K562 (cell line): Measurements from ENCODE around the gene TARBP1. TPM values are rescaled to one million over a fixed set of nuclear protein-coding genes. Genes with fewer than 3 reads are reported as not detected.

Experiments used
- FOXJ2 ChIP-seq: fragments of 200-800 bp; sonication (Bioruptor generic); IDR thresholded peaks from 2 replicates; pipeline ENCODE4 v1.6.1; 2016; ENCODE audit warnings: missing genetic modification characterization, missing compliant biosample characterization
- SAFB2 ChIP-seq: fragments of 200-400 bp; formaldehyde crosslinking; IDR thresholded peaks from 2 replicates; pipeline ENCODE4 v1.6.1; 2018; ENCODE audit warnings: borderline replicate concordance, low read length, low read depth, moderate library complexity; ENCODE audit not compliant: severe bottlenecking
- SMARCB1 ChIP-seq: IDR thresholded peaks from 2 replicates; pipeline ENCODE4 v1.6.1; 2011; ENCODE audit warnings: improper control_type of control experiment, low read depth; ENCODE audit not compliant: insufficient read length
- TAF1 ChIP-seq: IDR thresholded peaks from 2 replicates; pipeline ENCODE4 v1.6.1; 2011; ENCODE audit warnings: mild to moderate bottlenecking, low read length, moderate library complexity; ENCODE audit not compliant: insufficient read depth, control insufficient read depth, severe bottlenecking; ENCODE audit errors: extremely low read depth
- TOE1 ChIP-seq, 2 experiments: fragments of 450-650 bp in 1 of 2; sonication (generic) in 1 of 2; formaldehyde crosslinking in 1 of 2; IDR thresholded peaks; 2 replicates each; pipeline versions ENCODE4 v1.7.1 to v1.8.0; 2016 to 2022; ENCODE audit warnings: borderline replicate concordance in 2 of 2, mild to moderate bottlenecking in 2 of 2, antibody characterized with exemption in 1 of 2, inconsistent platforms in 1 of 2, low read depth in 1 of 2, missing genetic modification reagents in 1 of 2, moderate library complexity in 1 of 2
- ZBTB33 ChIP-seq: sonication (generic); formaldehyde crosslinking; IDR thresholded peaks from 2 replicates; pipeline ENCODE4 v1.8.1; 2023; ENCODE audit warnings: mild to moderate bottlenecking, missing genetic modification reagents
- ZMIZ1 ChIP-seq, 2 experiments: fragments of 150-350 bp in 1 of 2; IDR thresholded peaks; 2 replicates each; pipeline ENCODE4 v1.6.1; 2012 to 2016; ENCODE audit warnings: low read depth in 2 of 2, low read length in 2 of 2, mild to moderate bottlenecking in 1 of 2, moderate library complexity in 1 of 2
- ZNF23 ChIP-seq: fragments of 250-450 bp; sonication (Bioruptor Pico); IDR thresholded peaks from 2 replicates; pipeline ENCODE4 v1.4.0; 2020; ENCODE audit warnings: mild to moderate bottlenecking
- ZNF280B ChIP-seq: fragments of 250-450 bp; sonication (Bioruptor Pico); IDR thresholded peaks from 2 replicates; pipeline ENCODE4 v1.5.1; 2021; ENCODE audit warnings: mild to moderate bottlenecking
- polyA plus RNA-seq, 8 experiments: library from polyadenylated mRNA; depleted of rRNA in 4 of 8; stranded (reverse) in 5 of 8; unstranded in 3 of 8; fragments of >200 nt; fragmentation: Nextera tagmentation in 2 of 8; fragmentation: Illumina TruSeq in 1 of 8; extraction: Ambion mirVana in 2 of 8; extraction: Trizol in 1 of 8; gene quantifications; 2 replicates each; pipeline versions ENCODE4 v1.2.1 to v1.2.3, GENCODE V29; 2011 to 2014; ENCODE audit warnings: inconsistent platforms in 1 of 8, missing spikeins in 1 of 8
- total RNA-seq, 7 experiments: library from RNA; depleted of rRNA in 6 of 7; stranded (reverse); fragments of >200 nt in 6 of 7; fragmentation: Illumina TruSeq in 2 of 7; extraction: Trizol in 2 of 7; gene quantifications; 2 replicates each; pipeline versions ENCODE4 v1.2.1 to v1.2.3, GENCODE V29; 2011 to 2021; ENCODE audit warnings: low replicate concordance in 1 of 7
- TF ChIP-seq, protein P1 (sequence below), 2 experiments: fragments of 250-450 bp in 1 of 2; fragments of 450-650 bp in 1 of 2; sonication (Bioruptor Pico) in 1 of 2; IDR thresholded peaks; 2 replicates each; pipeline versions ENCODE4 v1.6.1 to v1.8.0; 2016 to 2021; ENCODE audit warnings: mild to moderate bottlenecking in 2 of 2, moderate library complexity in 2 of 2, missing compliant biosample characterization in 1 of 2, missing genetic modification characterization in 1 of 2
- TF ChIP-seq, protein P2 (sequence below): fragments of 450-650 bp; IDR thresholded peaks from 2 replicates; pipeline ENCODE4 v1.6.1; 2016

TARBP1 gene
- total and polyA plus RNA-seq, 9 of the 15 experiments (the other 6 are each of a cell fraction or from before 2014, with no cell fraction given), result 8.8 to 48.0 (median 22.9) TPM

GRCh38 chr1:234433563-234434285 lies 45.3 kb downstream of the TARBP1 start (continued):
- TF ChIP-seq ZNF280B (CRISPR knock-in tag), result no peak
- no peak for TF ChIP-seq TAF1
- no peak for TF ChIP-seq SAFB2
- no peak for TF ChIP-seq SMARCB1
- no peak for TF ChIP-seq ZNF23 (CRISPR knock-in tag)
- TF ChIP-seq TOE1 (IDR thresholded peaks at IDR 0.05; ENCODE audit: borderline replicate concordance), result no peak
- TF ChIP-seq TOE1 (CRISPR knock-in tag; IDR thresholded peaks at IDR 0.05; ENCODE audit: borderline replicate concordance, low read depth), result no peak
- TF ChIP-seq ZBTB33 (CRISPR knock-in tag), result no peak
- TF ChIP-seq, protein P1, sequence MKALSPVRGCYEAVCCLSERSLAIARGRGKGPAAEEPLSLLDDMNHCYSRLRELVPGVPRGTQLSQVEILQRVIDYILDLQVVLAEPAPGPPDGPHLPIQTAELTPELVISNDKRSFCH (CRISPR knock-in tag; IDR thresholded peaks at IDR 0.05), result no peak
- TF ChIP-seq, protein P1 (tag; IDR thresholded peaks at IDR 0.05), result no peak
- TF ChIP-seq ZMIZ1 (IDR thresholded peaks at IDR 0.05; ENCODE audit: low read depth in 2 of 2, low read length in 2 of 2), result no peak
- no peak for TF ChIP-seq FOXJ2 (tag)
- TF ChIP-seq, protein P2, sequence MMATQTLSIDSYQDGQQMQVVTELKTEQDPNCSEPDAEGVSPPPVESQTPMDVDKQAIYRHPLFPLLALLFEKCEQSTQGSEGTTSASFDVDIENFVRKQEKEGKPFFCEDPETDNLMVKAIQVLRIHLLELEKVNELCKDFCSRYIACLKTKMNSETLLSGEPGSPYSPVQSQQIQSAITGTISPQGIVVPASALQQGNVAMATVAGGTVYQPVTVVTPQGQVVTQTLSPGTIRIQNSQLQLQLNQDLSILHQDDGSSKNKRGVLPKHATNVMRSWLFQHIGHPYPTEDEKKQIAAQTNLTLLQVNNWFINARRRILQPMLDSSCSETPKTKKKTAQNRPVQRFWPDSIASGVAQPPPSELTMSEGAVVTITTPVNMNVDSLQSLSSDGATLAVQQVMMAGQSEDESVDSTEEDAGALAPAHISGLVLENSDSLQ, result no peak
